Astrocyte of the spinal cord (primary cell): Measurements from ENCODE around the gene SLC16A12.

ENCODE experiments used
- DNase-seq: peaks from one replicate; pipeline ENCODE4 v3.0.0; 2011; ENCODE audit warnings: low read depth, low spot score
- H3K4me3 ChIP-seq: 2 replicates; pipeline ENCODE4 v1.5.1; 2011; ENCODE audit warnings: low read depth, mild to moderate bottlenecking, low read length, moderate library complexity
- in situ Hi-C: cut with HindIII; loops from 2 replicates; pipeline ENCODE4 v1.10.0; 2017; ENCODE audit warnings: low sequenced_read_pairs
- TF ChIP-seq, protein P1 (sequence below): IDR thresholded peaks from 2 replicates; pipeline ENCODE4 v1.5.1; 2012; ENCODE audit warnings: low read depth, mild to moderate bottlenecking, low read length, inconsistent platforms

Gene SLC16A12

DNA sequence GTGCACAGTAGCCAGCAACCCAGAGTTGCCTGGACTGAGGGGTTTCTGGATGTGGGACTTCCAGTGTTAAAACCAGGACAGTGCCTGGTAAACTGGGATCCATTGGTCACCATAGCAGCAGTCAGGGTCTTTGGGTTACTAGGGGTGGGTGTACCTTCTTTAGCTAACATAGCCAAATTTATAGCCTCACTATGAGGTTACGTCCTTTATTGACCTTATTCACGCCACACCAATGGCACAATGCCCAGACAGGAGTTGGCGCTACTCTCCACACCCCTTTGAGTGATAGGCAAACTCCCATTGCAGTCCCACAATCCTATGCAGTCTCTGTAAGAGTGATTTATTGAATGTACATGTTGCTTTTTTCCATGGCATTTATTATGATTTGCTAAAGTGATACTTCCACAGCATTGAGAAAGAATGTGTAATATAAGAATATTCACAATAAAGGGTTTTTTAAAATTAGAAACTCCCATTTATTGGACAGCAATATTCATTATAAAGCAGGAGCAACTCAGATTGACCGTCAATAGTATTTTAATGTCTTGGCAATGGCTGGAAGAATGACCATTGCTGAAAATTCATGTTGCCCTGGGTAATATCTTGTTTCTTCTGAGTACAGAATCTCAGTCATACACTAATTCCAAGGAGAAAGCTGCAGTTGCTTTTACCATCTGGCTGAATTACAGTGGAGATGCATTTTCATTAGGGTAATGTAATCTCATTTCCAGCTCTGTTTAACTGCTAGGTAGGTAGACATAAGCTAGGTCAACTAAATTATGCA is 95.0 kb downstream of the SLC16A12 start:
- in situ Hi-C loops = no loop called here
- no peak overlapping the region for H3K4me3 ChIP-seq
- DNase-seq = no peak
- TF ChIP-seq, protein P1, sequence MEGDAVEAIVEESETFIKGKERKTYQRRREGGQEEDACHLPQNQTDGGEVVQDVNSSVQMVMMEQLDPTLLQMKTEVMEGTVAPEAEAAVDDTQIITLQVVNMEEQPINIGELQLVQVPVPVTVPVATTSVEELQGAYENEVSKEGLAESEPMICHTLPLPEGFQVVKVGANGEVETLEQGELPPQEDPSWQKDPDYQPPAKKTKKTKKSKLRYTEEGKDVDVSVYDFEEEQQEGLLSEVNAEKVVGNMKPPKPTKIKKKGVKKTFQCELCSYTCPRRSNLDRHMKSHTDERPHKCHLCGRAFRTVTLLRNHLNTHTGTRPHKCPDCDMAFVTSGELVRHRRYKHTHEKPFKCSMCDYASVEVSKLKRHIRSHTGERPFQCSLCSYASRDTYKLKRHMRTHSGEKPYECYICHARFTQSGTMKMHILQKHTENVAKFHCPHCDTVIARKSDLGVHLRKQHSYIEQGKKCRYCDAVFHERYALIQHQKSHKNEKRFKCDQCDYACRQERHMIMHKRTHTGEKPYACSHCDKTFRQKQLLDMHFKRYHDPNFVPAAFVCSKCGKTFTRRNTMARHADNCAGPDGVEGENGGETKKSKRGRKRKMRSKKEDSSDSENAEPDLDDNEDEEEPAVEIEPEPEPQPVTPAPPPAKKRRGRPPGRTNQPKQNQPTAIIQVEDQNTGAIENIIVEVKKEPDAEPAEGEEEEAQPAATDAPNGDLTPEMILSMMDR = no peak

DNA sequence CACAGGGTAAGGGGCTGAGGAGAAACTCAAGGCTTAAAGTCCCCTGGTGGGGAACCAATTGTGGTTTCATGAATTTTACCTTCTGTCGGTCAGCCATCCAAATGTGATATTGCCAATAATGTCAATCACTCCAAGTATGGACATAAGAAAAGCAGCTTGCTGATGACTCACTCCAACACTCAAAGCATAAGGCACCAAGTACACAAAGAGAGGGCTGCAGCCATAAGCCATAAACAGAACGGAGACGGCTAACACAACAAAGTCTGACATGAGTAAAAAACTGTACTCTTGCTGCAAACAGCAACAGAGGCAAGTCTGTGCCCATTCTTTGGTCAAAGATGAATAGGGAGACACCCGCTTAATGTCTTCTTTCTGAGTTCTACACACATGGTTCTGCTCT is 96.9 kb downstream of the SLC16A12 start:
- DNase-seq = no peak
- H3K4me3 ChIP-seq = no peak overlapping the region
- in situ Hi-C loops = no loop called here

DNA sequence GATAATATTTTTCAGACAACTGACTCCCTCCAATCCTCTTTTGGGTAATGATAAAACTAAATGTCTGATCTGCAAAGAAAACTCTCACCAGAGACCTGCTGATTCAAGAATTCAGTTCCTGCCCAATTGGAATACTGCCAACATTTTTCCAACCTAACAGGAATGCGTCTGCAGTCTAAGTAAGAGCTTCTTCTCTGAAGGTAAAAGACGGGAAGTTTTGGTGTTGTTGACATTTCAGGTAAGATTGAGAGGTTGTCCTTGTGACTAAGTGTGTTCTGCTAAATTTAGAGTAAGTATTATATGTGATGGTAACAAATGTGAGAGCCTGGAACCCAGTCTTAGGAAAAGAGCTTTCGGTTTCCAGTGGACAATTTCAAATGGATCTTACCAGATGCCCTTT is 103.4 kb downstream of the SLC16A12 start:
- TF ChIP-seq, protein P1 = no peak
- in situ Hi-C loops = no loop called here
- H3K4me3 ChIP-seq = no peak overlapping the region
- DNase-seq = peak; percentile 81

More for the DNA sequence above, 96.9 kb downstream of the SLC16A12 start:
- TF ChIP-seq, protein P1 = no peak

DNA sequence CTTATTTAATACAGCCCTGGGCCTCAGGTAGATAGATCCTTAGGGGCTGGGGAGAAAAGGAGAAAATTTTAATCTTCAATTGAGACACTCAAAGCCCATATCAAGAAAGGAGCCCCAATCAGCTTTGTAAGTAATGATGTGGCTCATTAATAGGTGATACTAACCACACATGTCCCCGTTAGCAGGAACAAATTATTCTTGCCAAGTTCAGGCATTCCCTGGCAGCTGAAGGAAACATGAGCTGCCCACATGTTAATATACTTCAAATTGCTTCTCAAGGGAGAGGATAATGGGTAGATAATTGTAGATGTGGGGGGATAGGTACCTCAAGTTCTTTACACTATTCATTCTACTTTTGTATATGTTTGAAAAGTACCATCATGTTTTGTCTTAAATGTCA is 106.5 kb downstream of the SLC16A12 start:
- TF ChIP-seq, protein P1 = no peak
- DNase-seq = no peak
- in situ Hi-C loops = no loop called here
- no peak overlapping the region for H3K4me3 ChIP-seq

DNA sequence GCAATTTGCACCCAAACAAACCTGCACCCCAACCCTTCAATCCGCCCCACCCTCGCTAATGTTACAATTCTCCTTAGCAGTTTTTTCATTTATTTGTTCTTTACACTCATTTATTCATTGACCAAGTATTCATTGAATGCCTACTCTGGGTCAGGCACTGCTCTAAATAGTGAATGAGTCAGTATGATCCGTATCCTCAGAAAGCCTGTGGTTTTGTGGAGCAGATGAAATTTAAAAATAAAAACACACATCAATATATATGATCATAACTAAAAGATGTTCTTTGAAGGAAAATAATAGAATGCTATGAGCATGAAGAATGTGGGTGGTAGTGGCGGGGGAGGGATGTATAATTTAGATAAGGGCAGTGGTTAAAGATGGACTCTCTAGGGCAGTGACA is 107.8 kb downstream of the SLC16A12 start:
- in situ Hi-C loops = no loop called here
- H3K4me3 ChIP-seq = no peak overlapping the region
- TF ChIP-seq, protein P1 = no peak
- peak; percentile 86 for DNase-seq

DNA sequence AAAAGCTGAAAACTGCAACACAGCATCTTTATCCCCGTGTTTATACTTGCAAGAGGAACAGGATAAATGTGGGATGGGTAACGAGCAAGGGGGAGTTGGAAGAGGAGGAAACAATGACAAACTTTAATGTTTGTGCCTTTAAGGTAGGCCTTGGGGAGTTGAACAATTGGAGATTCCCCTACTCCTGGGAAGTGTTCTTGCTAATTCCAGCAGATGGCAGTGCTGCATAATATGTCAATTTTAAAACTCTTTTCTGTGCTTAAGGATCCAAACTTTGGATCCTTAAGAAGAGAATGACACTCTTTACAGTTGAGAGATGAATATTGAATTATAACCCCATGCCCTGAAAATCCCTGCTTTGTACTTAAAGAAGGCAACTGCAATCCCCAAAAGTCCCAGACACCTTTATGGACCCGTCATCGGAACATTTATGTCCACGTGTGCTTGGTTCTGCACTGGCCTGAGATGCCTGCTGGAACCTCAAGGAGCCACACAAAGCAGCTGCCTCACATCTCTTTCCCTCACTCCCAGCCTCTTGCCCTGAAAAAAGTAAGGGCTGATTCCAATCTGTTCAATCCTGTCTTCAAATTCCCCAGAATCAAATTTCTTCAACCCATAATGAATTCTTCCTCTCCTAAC is 109.0 kb downstream of the SLC16A12 start:
- TF ChIP-seq, protein P1 = peak; percentile 74
- in situ Hi-C loops = no loop called here
- no peak overlapping the region for H3K4me3 ChIP-seq
- DNase-seq = peak; percentile 85
